M059J (cell line): ENCODE measurements around the gene ALDH6A1. TPM values are rescaled to one million over a fixed set of nuclear protein-coding genes. Genes with fewer than 3 reads are reported as not detected.

Source experiments
- DNase-seq: peaks from one replicate; pipeline ENCODE4 v3.0.0-alpha.2; 2012; ENCODE audit warnings: low read depth
- total RNA-seq: library from RNA; depleted of rRNA; stranded (reverse); fragments of >200 nt; shearing (Covaris generic); gene quantifications from 2 replicates; pipeline ENCODE4 v1.2.3, GENCODE V29; 2014; rRNA removed

The ALDH6A1 gene
- total RNA-seq, 1 experiment from 2014 or later, result 18.0 TPM

DNA sequence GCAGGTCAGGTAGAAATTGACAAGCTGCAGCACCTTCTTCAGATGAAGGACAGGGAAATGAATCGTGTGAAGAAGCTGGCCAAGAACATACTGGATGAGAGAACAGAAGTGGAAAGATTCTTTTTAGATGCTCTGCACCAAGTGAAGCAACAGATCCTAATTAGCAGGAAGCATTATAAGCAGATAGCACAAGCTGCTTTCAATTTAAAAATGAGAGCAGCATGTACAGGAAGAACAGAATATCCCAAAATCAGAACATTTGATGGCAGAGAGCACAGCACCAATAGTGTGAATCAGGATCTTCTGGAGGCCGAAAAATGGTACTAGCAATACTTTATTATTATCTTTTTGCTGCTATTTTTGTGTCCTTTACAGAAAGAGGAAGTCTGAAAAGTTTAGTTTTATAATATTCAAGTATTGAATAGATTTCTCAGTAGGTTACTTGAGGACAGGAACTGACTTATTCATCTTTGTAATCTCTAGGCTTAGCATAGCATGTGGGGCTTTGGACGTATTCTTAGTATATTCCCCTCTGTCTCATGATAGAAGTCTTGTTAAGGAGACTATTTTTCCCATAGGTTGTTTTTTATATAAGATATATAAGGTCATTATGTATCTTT, 34.3 kb downstream of the ALDH6A1 start:
- DNase-seq, result no peak

DNA sequence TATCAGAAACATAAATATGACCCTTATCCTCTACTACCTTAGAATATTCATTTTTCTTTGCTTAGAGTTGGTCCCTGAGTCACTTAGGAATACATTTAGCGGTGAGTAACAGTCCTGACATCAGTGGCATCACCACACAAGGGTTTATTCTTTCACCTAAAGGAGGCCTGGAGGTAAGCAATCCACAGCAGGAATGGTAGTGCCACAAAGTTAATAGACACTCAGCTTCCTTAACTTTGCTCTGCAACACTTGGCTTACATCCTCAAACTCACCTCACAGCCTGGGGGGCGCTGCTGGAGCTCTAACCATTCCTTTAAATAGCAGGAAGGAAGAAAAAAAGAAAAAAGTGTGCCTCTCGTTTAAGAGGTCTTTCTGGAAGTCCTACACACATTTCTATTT, 36.0 kb downstream of the ALDH6A1 start:
- DNase-seq, result peak; percentile 53

DNA sequence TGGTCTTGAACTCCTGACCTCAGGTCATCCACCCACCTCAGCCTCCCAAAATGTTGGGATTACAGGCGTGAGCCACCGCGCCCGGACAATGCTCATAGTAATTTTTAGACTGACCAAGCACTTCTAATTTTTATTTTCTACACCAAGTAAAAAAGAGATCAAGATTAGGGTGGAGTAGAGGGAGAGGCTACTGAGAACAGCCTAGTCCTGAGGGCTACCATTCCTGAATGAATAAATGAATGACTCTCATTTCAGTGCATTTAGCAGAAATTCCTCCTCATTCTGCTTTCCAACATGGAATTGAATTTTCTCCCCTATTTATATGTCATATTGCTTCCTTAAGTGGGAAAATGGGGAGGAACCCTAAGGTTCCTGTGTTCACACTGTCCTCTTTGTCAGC, 38.7 kb downstream of the ALDH6A1 start:
- no peak for DNase-seq

DNA sequence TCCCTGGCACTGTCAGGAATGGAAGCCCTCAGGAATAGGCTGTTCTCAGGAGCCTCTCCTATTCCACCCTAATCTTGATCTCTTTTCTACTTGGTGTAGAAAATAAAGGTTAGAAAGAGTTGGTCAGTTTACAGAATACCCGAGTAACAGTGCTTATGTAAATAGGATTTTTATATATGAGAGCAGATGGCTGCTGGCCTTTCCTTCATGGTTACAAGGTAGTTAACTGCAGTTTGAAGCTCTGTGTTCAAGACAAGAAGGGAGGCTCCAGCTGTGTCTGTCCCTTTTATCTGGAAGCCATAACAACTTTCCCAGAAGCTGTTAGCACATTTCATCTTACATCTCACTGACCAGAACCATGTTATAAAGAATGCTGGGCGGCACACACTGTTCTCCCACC, 42.0 kb downstream of the ALDH6A1 start:
- DNase-seq, result no peak

DNA sequence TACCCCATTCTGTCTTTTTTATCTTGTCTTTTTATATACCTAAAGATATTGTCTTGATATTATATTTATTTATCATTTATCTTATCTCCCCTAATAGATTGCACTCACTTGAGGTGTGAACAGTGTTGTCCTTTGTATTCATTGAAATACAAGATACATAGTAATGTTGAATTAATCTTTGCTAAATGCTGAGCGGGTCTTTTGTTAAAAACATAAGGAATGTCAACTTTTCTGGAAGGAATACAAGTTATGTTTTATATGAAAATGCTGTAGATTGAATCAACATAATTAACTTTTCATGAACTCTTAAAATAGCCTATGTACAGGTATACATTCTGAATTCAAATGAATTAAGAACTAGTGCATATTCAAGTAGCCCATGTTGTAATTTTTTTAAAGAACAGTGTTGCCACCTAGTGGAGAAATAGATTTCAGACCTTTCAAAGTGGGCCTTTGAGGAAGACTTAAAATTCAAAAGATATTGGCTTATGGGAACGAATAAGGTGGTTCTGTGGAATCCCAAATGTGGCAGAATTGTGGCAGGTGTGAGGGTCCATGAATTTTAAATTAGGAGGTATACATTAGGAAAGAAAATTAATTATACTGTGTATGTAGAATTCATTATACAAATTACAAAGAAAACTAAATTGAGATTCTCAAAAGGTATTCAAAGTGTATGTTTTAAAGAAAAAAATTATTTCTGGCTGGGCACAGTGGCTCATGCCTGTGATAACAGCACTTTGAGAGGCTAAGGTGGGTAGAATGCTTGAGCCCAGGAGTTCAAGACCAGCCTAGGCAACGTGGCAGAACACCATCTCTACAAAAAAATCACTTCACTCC, 46.0 kb downstream of the ALDH6A1 start:
- peak; percentile 70 for DNase-seq

DNA sequence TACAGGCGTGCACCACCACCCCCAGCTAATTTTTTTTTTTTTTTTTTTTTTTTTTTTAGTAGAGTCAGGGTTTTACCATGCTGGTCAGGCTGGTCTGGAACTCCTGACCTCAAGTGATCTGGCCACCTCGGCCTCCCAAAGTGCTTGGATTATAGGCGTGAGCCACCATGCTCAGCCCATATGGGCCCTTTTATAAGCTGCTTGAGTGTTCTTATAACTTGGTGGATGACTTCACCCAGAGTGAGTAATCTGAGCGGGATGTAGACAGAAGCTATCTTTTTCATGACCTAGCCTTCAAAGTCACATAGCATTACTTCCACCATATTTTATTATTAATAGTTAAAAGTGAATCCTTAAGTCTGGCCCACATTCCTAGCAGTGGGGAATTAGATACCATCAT, 48.7 kb downstream of the ALDH6A1 start:
- peak; percentile 29 for DNase-seq

DNA sequence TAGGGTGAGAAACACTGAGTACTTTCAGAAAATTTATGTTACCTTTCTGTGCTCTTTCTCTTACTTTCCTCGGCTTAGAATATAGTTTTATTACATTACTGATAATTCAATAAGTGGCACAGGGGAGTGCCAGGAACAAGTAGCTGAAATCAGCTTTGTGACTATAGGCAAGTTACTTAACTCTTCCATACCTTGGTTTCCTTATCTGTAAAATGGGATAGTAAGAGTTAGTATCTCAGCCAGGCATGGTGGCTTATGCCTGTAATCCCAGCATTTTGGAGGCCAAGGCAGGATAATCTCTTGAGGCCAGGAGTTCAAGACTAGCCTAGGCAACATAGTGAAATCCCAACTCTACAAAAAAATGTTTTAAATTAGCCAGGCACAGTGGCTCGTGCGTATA, 49.7 kb downstream of the ALDH6A1 start:
- no peak for DNase-seq

DNA sequence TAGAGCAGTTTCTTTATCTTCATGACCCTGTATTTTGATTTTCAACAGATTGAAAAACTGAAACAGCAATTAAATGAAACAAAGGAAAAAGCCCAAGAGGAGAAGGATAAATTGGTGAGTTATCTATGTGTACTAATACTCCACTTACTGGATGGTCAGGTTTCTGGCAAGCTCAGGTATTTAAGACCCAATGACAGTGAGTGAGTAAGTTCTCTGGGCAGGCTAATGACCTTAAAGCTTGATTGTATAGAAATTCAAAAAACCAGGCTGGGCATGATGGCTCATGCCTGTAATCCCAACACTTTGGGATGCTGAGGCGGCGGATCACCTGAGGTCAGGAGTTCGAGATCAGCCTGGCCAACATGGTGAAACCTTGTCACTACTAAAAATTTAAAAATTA, 55.1 kb downstream of the ALDH6A1 start:
- no peak for DNase-seq

DNA sequence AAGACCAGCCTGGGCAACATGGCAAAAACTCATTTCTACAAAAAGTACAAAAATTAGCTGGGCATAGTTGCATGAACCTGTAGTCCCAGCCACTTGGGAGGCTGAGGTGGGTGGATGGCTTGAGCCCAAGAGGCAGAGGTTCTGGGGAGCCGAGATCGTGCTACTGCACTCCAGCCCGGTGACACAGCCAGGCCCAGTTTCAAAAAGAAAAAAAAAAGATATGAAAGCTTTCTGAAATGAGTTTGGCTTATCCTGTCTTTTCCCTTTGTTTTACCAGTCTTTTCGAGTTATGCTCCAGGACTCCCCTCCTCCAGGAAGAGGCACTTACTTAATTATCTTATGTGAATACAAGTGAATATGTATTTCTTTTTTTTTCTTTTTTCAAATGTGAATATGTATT, 61.9 kb downstream of the ALDH6A1 start:
- no peak for DNase-seq

DNA sequence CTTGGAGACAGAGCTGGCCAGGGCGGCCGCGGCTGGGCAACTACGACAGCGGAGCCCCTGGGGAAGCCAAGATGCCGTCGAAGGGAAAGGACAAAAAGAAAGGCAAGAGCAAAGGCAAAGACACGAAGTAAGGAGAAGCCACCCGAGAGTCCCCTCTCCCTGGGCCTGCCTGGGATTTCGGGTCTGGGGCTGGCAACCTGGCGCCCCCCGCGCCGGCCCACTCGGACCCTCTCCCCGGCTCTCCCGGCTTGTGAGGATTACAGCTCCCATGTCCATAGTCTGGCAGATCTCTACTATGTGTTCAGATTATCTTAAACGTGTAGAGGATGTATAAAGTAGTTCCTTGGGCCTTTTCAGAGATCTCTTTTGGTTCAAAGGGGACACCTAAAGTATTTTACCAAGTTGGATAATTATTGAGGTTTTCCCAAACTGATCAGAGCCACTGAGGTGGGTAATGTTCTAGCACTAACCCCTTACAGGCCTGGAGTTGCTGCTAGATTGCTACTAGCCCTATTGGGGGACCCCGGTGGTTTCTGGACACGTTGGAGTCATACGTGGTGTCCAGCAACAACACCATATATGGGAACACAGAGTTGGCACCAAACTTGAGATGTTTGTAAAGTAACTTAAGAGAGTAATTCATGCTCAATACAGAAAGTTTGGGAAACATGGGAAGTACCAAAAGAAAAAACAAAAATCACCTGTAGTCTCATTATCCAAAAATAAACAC, 64.7 kb downstream of the ALDH6A1 start:
- peak; percentile 65 for DNase-seq

DNA sequence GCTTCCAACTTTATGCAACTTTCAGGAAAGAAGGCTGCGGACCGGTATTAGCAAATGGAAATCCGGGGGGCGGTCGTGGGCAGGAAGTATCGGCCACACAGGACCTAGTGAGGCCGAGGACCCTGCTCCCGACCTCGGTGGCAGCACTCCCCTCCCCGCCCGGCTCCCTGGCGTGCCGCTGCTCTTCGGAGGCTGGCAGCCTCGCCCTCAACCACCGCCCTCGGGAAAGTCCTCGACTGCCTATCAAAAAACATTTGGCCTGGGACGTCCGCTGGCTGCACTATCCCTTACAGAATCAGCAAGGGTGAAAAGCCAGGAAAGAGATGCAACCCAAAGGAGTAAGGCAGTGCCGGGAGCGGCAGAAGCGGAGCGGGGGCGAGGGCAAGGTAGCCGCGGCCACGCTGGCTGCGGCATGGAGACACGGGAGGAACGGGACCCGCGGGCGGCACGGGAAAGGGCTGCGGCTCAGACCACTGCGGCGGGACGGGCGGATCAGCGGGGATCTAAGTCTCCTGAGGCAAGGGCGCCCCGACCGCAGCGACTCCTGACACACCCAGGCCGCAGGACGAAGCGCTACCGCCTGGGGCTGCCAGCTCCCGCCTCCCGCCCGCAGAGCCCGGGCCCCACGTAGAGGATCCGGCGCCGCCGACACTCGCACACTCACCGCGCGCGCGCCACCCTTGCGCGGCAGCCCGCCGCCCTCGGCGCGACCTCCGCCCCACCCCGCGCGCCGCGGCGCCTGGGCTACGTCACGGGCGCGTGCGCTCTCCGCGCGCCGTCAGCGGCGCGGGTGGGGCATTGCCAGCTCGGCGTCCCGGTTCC, 65.5 kb downstream of the ALDH6A1 start, which contains the start of the genes BBOF1 and ENTPD5:
Gene BBOF1 (plus strand): TSS at position 764 of the 822 bp plus-strand sequence. CDS start 130 bp downstream, outside the sequence.
Gene ENTPD5 (minus strand): TSS at position 703 of the 822 bp plus-strand sequence. CDS start 31,186 bp downstream, outside the sequence.
- DNase-seq, result peak; percentile 85

DNA sequence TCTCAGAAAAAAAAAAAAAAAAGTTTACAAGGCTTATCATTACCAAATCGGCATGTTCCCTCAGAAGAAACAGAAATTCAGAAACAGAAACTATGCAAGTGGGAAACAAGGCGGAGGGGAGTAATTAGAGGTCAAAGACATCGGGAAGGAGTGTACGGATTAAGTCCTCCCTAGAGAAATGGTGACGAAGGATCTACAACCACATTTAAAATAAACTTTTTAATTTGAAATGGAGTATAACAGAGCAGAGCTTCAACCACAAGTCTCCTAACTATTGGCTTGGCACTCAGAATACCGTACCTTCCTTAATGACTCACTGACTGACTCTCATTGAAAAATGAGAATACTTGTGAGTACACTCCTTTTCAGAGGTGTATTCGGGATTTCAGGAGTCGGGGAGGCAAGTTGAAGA, 66.1 kb downstream of the ALDH6A1 start:
- peak; percentile 82 for DNase-seq

DNA sequence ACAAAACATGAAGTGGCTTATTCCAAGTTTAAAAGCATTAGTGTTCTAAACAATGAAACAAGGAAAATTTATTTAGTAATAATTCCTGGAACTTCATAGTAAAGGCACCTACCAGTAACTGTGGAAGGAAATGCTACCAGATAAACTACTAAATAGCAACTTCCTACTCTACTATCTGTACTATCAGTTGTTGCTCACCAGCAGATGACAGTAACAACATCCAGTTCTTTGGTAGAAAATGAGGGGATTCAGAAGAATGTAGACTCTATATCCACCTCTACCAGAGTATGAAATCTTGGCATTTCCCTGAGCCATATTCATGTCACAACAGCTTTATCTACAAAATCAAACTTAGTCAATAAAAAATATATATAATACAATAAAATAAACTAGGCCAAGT, 68.3 kb downstream of the ALDH6A1 start:
- no peak for DNase-seq

DNA sequence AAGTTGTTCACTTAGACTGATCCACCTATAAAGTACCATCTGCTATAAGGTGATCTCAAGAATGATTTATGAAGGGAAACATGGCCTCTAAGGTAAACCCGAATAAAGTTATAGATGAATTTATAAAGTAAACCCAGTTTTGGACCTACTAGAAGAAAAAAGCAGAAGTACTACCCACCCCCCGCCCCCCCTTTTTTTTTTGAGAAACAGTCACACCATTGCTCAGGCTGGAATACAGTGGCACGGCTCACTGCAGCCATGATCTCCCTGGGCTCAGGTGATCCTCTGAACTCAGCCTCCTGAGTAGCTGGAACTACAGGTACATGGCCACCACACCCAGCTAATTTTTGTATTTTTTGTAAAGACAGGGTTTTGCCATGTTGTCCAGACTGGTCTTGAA, 69.1 kb downstream of the ALDH6A1 start:
- DNase-seq, result no peak

DNA sequence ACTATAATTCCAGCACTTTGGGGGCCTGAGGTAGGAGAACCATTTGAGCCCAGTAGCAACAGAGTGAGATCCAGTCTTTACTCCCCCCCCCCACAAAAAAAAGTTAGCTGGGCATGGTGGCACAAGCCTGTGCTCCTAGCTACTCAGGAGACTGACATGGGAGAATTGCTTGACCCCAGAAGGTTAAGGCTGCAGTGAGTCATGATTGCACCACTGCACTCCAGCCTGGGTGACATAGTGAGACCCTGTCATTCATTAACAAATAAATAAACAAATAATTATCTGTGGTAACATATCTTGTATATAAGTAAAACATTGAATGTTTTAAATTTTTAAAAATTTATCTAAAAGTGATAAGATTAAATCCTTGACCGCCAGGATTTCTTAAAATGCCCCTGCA, 70.0 kb downstream of the ALDH6A1 start:
- DNase-seq, result peak; percentile 6

DNA sequence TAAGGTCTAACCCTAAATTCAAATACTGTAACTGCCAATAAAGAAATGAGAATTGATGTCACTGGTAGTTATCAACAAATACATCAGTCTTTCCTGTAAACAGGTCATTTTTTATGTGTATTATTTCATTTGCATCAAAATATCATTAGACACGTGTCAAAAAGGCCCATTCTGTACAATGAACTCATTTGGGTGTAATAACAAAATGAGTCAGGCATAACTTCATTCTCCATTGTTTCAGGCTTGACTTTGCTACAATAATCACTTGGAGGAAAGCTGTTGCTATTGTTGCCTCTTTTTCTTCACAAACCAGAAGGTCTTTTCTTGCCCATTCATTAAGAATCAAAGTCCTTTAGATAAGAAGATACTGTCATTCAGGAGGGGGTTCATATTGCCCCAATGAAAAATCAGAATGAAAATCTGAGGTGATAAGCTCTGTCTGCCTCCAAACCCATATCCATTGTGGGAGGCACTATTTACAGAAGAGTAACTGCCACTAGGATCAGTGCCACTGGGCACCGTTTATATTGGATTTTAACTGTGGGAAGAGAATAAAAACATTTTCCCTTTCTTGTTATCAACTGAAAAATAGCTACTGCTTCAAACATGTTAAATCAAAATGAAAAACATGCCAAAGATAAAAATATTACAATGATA, 75.3 kb downstream of the ALDH6A1 start:
- DNase-seq, result no peak

Other genes with a start within 250 kb of the ALDH6A1 start
- 3.8 and 5.0 TPM in 2 replicates for gene PTGR2, start 232.6 kb downstream of the ALDH6A1 start, total RNA-seq
- 85.0 and 110 TPM in 2 replicates for gene ZNF410, start 197.6 kb downstream of the ALDH6A1 start, total RNA-seq
- 2.0 and 4.0 TPM in 2 replicates for gene FAM161B, start 134.4 kb downstream of the ALDH6A1 start, total RNA-seq
- 31.6 and 41.8 TPM in 2 replicates for gene COQ6, start 134.2 kb downstream of the ALDH6A1 start, total RNA-seq
- gene ENTPD5, start 65.2 kb downstream of the ALDH6A1 start, total RNA-seq, result 5.5 and 10.8 TPM in 2 replicates
- 1.2 and 5.0 TPM in 2 replicates for gene BBOF1, start 65.1 kb downstream of the ALDH6A1 start, total RNA-seq
- 14.7 and 21.0 TPM in 2 replicates for gene LIN52, start 503 bp upstream of the ALDH6A1 start, total RNA-seq
- not detected in 2 replicates for gene VSX2, start 155.0 kb upstream of the ALDH6A1 start, total RNA-seq
- 18.2 and 27.1 TPM in 2 replicates for gene ABCD4, start 218.5 kb upstream of the ALDH6A1 start, total RNA-seq